Measurements from ENCODE around the gene TMEM19.

TMEM19 gene

DNA sequence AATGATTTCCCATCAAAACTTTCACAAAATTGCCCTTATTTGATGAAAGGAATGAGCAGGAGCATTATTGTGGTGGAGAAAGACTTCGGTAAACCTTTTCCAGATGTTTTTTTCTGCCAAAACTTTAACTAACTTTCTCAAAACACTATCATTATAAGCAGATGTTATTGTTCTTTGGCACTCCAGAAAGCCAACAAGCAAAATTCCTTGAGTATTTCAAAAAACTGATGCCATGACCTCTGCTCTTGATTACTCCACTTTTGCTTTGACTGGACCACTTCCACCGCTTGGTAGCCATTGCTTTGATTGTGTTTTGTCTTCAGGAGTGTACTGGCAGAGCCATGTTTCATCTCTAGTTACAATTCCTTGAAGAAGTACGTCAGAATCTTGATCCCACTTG, 39.1 kb downstream of the TMEM19 start:
- Mint-ChIP-seq H3K27ac (no peak overlapping the region), H3K4me1 (no peaks in the 10 kb centered on the region), H3K9me3 (no peaks in the 10 kb centered on the region), H3K36me3 (ENCODE audit: low read depth) (no peaks in the 10 kb centered on the region), H3K4me3 (no peak overlapping the region), H3K27me3 (ENCODE audit: low read depth) (no peaks in the 10 kb centered on the region)
- TF ChIP-seq, protein P1, sequence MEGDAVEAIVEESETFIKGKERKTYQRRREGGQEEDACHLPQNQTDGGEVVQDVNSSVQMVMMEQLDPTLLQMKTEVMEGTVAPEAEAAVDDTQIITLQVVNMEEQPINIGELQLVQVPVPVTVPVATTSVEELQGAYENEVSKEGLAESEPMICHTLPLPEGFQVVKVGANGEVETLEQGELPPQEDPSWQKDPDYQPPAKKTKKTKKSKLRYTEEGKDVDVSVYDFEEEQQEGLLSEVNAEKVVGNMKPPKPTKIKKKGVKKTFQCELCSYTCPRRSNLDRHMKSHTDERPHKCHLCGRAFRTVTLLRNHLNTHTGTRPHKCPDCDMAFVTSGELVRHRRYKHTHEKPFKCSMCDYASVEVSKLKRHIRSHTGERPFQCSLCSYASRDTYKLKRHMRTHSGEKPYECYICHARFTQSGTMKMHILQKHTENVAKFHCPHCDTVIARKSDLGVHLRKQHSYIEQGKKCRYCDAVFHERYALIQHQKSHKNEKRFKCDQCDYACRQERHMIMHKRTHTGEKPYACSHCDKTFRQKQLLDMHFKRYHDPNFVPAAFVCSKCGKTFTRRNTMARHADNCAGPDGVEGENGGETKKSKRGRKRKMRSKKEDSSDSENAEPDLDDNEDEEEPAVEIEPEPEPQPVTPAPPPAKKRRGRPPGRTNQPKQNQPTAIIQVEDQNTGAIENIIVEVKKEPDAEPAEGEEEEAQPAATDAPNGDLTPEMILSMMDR (IDR thresholded peaks at IDR 0.05; ENCODE audit: unreplicated experiment in 3 of 3) = no peak

DNA sequence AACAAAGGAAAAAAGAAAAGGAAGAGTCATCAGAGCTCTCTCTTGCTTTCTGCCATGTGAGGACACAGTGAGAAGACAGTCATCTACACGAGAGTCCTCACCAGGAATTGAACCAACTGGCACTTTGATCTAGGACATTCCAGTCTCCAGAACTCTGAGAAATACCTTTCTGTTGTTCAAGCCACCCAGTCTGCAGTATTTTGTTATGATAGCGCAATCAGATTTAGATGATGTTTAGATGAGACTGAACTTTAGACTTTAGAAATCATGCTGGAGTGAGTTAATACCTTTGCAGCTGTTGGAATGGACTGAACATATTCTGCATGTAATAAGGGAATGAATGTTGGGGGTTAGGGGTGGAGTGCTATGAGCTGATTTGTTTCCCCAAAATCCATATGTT, 40.7 kb downstream of the TMEM19 start:
- Mint-ChIP-seq H3K4me1 (no peaks in the 10 kb centered on the region), H3K4me3 (no peak overlapping the region), H3K27me3 (ENCODE audit: low read depth) (no peaks in the 10 kb centered on the region), H3K27ac (no peak overlapping the region), H3K9me3 (no peaks in the 10 kb centered on the region), H3K36me3 (ENCODE audit: low read depth) (no peaks in the 10 kb centered on the region)
- TF ChIP-seq, protein P1 (IDR thresholded peaks at IDR 0.05; ENCODE audit: unreplicated experiment in 3 of 3) = no peak

DNA sequence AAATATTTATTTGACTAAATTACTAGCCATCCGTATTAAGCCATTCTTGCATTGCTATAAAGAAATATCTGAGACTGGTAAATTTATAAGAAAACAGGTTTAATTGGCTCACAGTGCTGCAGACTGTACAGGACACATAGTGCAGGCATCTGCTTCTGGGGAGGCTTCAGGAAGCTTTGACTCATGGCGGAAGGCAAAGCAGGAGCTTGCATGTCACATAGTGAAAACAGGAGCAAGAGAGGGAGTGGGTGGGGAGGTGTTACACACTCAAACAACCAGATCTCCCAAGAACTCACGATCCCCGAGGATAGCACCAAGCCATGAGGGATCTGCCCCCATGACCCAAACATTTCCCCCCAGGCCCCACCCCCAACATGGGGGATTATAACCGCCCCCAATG, 42.1 kb downstream of the TMEM19 start:
- no peaks in the 10 kb centered on the region for H3K4me1 Mint-ChIP-seq
- H3K9me3 Mint-ChIP-seq = no peaks in the 10 kb centered on the region
- TF ChIP-seq, protein P1 (IDR thresholded peaks at IDR 0.05; ENCODE audit: unreplicated experiment in 3 of 3) = no peak
- H3K27me3 Mint-ChIP-seq (ENCODE audit: low read depth) = no peaks in the 10 kb centered on the region
- no peaks in the 10 kb centered on the region for H3K36me3 Mint-ChIP-seq (ENCODE audit: low read depth)
- H3K4me3 Mint-ChIP-seq = no peak overlapping the region
- H3K27ac Mint-ChIP-seq = no peak overlapping the region

DNA sequence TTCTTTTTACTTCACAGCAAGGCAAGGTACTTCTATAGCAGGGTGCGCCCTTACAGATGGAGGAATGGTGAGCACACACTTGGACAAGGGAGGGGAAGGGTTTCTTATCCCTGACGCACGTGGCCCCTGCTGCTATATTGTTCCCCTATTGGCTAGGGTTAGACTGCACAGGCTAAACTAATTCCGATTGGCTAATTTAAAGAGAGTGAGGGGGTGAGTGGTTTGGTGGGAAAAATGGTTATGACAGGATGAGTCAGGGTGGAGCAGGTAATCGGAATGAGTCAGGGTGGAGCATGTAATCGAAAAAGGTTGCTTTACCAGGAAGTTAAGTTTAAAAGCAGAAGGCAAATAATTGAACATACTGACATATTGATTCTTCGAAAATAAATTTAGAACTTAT, 45.1 kb downstream of the TMEM19 start:
- no peaks in the 10 kb centered on the region for H3K9me3 Mint-ChIP-seq
- H3K36me3 Mint-ChIP-seq (ENCODE audit: low read depth) = no peaks in the 10 kb centered on the region
- TF ChIP-seq, protein P1 (IDR thresholded peaks at IDR 0.05; ENCODE audit: unreplicated experiment in 3 of 3) = no peak
- no peak overlapping the region for H3K4me3 Mint-ChIP-seq
- no peaks in the 10 kb centered on the region for H3K4me1 Mint-ChIP-seq
- no peaks in the 10 kb centered on the region for H3K27me3 Mint-ChIP-seq (ENCODE audit: low read depth)
- H3K27ac Mint-ChIP-seq = no peak overlapping the region

DNA sequence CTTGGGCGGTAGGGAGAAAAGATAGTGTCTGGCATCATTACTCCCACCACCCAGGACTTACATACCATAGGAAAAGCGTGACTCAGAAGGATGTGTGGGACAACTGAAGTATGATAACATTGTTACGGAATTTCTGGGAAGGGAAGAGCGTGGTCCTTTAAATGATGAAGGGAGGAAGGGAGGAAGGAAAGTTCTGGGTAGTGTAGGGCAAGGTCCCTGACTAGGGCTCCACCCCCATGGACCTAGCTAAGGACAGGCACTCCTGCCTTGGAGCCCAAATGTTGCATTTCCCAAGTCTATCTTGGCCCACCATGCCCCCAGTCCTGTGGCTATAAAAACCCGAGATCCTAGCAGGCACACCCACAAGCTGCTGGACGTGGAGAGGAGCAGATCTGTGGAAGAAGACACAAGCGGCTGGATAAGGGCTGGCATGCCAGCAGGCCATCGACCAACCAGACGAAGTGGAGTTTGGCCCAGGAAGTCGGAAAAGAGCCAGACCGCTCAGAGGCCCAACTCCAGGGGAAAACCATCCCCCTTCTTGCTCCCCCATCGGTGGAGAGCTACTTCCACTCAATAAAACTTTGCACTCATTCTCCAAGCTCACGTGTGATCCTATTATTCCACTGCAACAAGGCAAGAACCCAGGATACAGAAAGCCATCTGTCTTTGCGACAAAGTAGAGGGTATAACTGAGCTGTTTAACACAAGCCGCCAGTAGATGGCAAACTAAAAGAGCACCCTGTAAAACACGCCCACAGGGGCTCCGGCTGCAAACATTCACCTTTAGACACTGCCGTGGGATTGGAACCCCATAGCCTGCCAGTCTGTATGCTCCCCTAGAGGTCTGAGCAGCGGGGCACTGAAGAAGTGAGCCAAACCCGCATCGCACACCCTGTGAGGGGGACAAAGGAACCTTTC, 45.8 kb downstream of the TMEM19 start:
- Mint-ChIP-seq H3K4me1 (no peaks in the 10 kb centered on the region), H3K27ac (no peak overlapping the region), H3K9me3 (no peaks in the 10 kb centered on the region), H3K36me3 (ENCODE audit: low read depth) (no peaks in the 10 kb centered on the region), H3K4me3 (no peak overlapping the region), H3K27me3 (ENCODE audit: low read depth) (no peaks in the 10 kb centered on the region)
- TF ChIP-seq, protein P1 (IDR thresholded peaks at IDR 0.05; ENCODE audit: unreplicated experiment in 3 of 3) = no peak

DNA sequence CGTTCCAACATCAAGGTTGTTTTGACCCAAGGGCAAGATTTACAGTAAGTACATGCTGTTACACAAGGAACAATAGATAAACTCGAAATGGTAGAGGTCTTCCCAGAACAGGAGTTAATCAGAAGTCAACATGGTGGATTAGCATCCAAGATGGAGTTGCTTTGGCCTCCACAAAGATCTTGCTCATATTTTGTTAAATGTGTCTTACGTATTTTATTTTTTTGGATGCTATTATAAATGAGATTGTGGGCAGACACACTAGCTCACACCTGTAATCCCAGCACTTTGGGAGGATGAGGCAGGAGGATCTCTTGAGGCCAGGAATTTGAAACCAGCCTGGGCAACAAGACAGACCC, 46.5 kb downstream of the TMEM19 start:
- Mint-ChIP-seq H3K9me3 (no peaks in the 10 kb centered on the region), H3K4me1 (no peaks in the 10 kb centered on the region), H3K36me3 (ENCODE audit: low read depth) (no peaks in the 10 kb centered on the region), H3K27ac (no peak overlapping the region), H3K4me3 (no peak overlapping the region), H3K27me3 (ENCODE audit: low read depth) (no peaks in the 10 kb centered on the region)
- TF ChIP-seq, protein P1 (IDR thresholded peaks at IDR 0.05; ENCODE audit: unreplicated experiment in 3 of 3) = no peak
